AG20443 (cell line): ENCODE results near the gene TSPAN18.

ENCODE experiments used
- DNase-seq: peaks from one replicate; pipeline ENCODE4 v3.0.0; 2012; ENCODE audit warnings: low spot score, mixed read lengths

Gene TSPAN18

GRCh38 chr11:44797051-44797450 is 70.3 kb downstream of the TSPAN18 start:
- DNase-seq: no peak

GRCh38 chr11:44797886-44798606 is 71.3 kb downstream of the TSPAN18 start:
- peak; percentile 52 for DNase-seq

GRCh38 chr11:44798607-44798972 is 71.8 kb downstream of the TSPAN18 start:
- no peak for DNase-seq

GRCh38 chr11:44799012-44799411 is 72.2 kb downstream of the TSPAN18 start:
- no peak for DNase-seq

- DNase-seq: no peak
These were observed 75.6 kb downstream of the TSPAN18 start for GRCh38 chr11:44802347-44802746.

GRCh38 chr11:44803009-44803408 is 76.2 kb downstream of the TSPAN18 start:
- no peak for DNase-seq

- no peak for DNase-seq
These were observed 78.0 kb downstream of the TSPAN18 start for GRCh38 chr11:44804449-44805437.

GRCh38 chr11:44805596-44805995 is 78.8 kb downstream of the TSPAN18 start:
- peak; percentile 27 for DNase-seq

GRCh38 chr11:44808053-44808753 is 81.4 kb downstream of the TSPAN18 start:
- no peak for DNase-seq

GRCh38 chr11:44809283-44809682 is 82.5 kb downstream of the TSPAN18 start:
- DNase-seq: no peak

- DNase-seq: no peak
These were observed 85.2 kb downstream of the TSPAN18 start for GRCh38 chr11:44811841-44812448.

GRCh38 chr11:44812971-44813370 is 86.2 kb downstream of the TSPAN18 start:
- DNase-seq: no peak

- DNase-seq: no peak
These were observed 86.6 kb downstream of the TSPAN18 start for GRCh38 chr11:44813401-44813800.

- peak; percentile 75 for DNase-seq
These were observed 88.3 kb downstream of the TSPAN18 start for GRCh38 chr11:44814881-44815592.

- DNase-seq: no peak
These were observed 89.2 kb downstream of the TSPAN18 start for GRCh38 chr11:44815917-44816456.

GRCh38 chr11:44816761-44817160 is 90.0 kb downstream of the TSPAN18 start:
- DNase-seq: no peak

GRCh38 chr11:44817207-44817949 is 90.6 kb downstream of the TSPAN18 start:
- DNase-seq: peak; percentile 58

GRCh38 chr11:44818110-44818509 is 91.3 kb downstream of the TSPAN18 start:
- DNase-seq: no peak

GRCh38 chr11:44819346-44819745 is 92.6 kb downstream of the TSPAN18 start:
- DNase-seq: no peak

- no peak for DNase-seq
These were observed 95.6 kb downstream of the TSPAN18 start for GRCh38 chr11:44822369-44822768.
